C1 segment of cervical spinal cord (tissue), 14 donors: ENCODE results near the gene TOR4A.

ENCODE experiments used
- DNase-seq, 14 donors: peaks; one replicate each; lab custom pipeline; 2025; lab: John Stamatoyannopoulos, UW

Gene TOR4A

DNA sequence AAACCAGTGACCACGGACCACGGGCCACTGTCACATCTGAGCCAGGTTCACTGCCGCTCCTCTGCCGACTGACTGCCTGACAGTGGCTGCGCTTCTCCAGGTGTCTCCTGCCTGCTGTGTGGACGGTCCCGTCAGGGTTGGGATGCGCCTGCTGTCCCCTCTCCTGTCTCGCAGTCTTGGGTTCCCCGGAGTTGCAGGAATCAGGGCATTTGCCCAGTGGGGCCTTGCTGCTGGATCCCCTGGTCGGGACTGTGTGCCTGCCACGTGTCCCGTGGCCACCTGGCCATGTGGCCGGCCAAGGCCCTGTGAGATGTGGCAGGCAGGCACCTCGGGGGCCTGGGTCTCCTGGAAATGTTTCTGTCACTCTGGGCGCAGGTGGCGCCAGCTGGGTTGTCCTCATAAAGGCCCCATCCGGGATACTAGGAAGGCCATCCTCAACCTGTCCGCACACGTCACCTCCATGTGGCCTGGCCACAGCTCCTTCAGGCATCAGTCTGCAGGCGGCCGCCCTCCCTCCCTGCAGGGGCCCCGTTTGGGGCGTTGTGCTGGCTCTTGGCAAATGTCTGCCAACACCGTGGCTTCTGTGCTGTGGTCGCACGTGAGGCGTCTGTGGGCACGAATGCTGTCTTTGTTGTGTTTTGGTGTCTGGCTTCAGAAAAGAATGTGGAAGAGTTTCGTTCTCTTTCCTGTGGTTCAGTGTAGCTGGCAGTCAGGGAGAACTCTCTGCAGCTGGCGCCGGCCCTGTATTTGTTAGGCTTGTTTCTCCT lies 6.4 kb upstream of the TOR4A start:
- DNase-seq = no peak

DNA sequence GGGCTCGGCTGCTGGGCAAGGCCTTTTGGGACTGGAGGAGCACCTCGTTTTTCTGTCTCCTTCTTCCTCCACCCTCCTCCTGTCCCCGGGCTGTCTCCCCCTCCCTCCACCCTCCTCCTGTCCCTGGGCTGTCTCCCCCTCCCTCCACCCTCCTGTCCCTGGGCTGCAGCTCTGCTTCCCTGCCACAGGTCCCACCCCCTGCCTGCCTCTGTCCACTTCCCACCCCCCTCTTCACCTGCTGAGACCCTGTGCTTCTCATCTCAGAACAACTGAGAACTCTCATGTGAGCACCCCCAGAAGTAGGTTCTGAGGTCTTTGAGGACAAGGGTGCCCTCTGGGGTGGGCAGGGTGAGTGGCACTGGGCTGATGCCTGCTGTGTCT lies 5.8 kb upstream of the TOR4A start:
- no peak for DNase-seq

DNA sequence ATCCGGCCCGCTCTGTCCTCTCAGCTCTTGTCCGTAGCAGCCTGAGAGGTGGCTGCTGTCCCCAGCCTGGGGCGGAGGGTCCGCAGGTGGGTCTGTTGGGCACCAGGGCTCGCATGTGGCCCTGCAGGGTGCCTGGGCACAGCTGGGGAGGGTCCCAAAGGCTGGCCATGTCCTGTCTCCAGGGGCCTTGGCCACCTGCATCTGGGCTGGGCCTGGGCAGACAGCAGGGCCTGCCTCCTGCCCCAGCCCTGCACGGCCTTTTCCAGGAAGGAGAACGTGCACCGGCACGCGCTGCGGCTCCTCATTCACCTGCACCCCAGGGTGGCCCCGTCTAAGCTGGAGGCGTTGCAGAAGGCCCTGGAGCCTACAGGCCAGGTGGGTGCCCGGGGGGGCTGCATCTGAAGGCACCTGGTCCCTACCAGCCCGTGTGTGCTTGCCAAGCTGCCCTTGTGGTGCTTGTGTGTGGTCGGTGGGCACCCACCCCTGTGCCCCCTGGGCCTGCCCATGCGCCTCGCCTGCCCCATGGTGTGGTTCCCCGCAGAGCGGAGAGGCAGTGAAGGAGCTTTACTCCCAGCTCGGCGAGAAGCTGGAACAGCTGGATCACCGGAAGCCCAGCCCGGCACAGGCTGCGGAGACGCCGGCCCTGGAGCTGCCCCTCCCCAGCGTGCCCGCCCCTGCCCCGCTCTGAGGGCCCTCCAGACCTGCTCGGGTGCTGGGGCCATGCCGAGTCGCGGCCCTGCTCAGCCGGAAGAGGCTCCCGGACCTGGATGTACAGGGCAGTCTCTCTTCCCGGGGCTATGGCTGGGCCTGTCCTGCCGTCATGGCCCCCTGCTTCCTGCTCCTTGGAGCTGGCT lies 5.1 kb upstream of the TOR4A start:
- no peak for DNase-seq

DNA sequence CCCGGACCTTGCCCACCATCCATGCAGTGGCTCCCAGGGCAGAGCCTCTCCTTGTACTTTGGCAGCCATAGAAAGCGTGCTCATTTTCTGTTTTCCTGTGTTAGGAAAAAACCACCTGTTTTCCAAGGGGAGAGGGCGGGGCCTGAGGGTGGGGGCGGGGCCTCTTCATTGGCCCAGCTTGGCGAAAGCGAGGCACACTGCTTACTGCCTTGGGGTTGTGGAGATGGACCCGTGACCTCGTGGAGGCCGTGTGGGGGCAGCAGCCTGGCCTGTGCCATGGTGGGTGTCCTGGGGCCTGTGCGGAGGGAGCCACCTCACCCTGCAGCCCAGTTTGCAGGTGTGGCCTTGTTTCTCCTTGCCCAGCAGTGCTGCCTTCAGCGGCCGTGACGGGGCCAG lies 4.4 kb upstream of the TOR4A start:
- no peak for DNase-seq

DNA sequence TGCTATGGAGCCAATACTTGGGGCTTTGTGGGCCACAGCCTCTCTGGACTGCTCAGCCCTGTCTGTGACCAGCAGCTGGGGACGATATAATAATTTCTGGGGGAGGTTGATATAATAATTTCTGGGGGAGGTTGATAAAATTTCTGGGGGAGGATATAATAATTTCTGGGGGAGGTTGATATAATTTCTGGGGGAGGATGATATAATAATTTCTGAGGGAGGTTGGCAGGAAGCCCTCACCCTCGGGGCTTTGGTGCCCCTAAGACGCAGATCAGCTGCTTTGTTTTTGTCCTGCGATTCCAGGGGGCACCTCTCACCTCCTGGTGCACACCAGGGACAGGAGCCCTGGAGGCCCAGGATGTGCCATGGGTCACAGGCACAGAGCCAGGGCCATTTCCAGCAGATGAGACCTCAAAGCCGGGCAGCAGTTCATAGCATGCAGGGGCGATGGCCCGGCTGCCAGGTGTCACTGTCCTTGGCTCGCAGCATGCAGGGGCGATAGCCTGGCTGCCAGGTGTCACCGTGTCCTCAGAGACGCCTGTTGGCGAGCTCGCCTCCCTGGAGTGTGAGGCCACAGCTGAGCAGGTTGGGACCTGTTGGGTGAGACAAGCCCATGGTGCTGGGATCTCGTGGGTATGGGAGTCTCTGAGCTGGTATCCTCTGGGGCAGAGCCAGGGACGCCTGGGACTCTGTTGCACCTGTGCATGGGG lies 3.8 kb upstream of the TOR4A start:
- DNase-seq = no peak

DNA sequence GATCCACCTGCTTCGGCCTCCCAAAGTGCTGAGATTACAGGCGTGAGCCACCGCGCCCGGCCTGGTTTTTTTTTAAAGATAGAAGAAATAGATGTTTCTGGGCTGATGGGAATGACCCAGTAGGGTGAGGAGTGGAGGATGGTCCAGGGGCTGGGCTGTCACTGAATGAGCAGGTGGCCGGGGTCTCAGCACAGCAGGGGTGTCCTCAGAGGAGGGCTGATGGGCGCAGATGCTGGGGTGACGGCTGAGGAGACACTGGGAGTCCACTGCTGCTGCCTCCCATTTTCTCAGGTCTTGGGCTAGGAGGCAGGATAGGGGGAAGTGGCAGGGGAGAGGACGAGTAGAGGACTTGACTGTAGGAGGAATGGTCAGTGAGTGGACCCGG lies 2.3 kb upstream of the TOR4A start:
- DNase-seq = no peak

DNA sequence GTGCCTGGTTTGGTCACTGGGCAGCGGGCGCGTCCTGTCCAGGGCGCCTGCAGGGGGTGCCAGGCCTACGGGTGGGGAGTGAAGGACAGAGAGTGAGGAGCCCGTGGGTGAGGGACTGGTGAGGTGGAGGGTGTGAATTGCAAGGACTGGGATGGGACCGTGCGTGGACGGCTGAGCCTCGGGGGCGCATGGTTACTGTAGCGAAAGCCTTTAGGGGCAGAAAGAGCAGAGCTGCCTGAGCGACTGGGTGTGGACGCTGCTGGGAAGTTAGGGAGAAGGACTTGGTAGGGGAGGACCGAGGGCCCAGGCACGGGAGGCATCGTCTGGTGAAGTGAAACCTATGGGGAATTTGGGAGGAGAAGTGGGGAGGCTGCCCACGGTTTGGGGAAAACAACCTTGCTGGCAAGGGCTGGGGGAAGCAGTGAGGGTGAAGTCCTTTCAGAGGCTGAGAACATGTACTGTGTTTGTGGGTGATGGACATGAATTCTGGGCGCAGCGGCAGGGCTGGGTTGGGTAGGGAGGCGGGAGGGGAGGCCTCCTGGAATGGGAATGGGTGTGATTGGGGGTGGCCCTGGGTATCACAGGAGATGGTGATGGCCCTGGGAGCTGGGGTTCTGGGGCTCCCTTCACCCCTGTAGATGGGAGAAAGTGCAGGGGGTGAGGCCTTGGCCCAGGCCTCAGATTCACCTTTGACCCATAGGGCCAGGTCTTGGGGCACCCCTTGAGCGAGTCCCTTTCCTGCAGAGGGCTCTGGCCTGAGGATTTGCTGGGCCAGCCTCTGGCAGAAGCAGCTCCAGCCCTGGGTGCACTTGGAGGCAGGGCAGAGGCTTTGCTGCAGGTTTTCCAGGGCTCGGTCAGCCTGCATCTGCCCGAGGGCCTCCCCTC lies 1.7 kb upstream of the TOR4A start:
- no peak for DNase-seq

DNA sequence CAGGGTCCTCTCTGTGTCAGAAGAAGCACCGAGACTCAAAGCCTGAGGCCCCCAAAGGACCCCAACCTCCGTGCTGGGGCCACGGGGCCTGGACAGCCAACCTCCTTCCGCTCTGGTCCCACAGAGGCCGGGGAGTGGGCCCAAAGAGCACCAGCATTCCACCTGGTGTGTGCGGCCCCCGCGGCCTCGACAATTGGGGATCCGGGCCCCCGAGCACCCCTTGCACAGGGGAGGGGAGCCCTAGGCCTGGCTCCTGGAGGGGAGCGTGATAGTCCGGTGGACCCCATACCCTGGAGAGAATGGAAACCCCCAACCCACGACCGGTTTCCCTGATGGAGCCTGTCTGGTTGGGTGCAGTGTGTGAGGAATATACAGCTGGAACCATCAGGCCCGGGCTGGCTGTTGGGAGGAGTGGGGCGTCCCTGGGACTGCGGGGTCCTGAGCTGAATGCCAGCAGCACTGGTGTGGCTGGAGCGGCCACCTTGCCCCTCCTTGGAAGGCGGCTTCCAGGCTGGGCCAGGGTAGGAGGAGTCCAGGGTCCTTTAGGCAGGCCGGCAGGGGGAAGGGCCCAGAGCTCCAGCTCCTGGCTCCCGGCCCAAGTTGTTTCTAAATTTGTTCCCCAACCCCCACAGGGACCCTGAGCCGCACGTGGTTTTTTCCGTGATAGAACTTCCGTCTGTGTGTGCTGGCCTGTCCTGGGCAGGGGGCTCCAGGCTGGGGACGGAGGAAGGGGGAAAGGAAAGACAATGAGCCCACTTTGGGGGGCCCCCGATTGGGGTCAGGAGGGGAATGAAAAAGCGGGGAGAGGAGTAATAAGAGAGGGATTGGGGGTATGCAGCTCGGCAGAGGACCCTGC lies 825 bp upstream of the TOR4A start:
- no peak for DNase-seq

DNA sequence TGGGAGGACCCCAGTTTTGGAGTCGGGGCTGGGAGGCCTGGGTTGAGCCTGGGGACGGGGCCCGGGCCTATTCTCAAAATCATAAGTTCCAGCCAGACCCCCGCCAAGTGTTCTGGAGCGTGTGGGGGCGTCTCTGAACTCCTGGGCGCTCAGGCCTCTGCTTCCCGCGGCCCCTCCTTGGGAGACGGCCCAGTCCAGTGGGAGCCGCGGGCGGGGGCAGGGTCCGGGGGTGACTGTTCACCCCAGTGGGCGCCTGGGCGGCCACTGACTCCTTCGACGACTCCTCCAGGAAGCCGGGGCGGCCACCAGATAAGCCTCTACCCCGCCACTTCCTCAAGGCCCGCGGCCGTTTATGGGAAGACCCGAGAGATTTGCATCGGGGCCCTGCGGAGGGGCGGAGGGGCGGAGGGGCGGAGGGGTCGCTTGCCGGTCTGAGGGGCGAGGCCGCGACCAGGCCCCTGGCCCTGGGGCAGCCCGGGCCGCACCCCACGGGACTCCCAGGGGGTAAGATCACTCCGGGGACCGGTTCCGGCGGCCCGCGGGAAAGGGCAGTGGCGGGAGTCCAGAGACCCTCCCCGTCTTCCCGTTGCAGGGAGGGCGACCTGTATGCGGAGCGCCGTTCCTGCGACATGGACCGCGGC lies 655 bp downstream of the TOR4A start:
- no peak for DNase-seq

DNA sequence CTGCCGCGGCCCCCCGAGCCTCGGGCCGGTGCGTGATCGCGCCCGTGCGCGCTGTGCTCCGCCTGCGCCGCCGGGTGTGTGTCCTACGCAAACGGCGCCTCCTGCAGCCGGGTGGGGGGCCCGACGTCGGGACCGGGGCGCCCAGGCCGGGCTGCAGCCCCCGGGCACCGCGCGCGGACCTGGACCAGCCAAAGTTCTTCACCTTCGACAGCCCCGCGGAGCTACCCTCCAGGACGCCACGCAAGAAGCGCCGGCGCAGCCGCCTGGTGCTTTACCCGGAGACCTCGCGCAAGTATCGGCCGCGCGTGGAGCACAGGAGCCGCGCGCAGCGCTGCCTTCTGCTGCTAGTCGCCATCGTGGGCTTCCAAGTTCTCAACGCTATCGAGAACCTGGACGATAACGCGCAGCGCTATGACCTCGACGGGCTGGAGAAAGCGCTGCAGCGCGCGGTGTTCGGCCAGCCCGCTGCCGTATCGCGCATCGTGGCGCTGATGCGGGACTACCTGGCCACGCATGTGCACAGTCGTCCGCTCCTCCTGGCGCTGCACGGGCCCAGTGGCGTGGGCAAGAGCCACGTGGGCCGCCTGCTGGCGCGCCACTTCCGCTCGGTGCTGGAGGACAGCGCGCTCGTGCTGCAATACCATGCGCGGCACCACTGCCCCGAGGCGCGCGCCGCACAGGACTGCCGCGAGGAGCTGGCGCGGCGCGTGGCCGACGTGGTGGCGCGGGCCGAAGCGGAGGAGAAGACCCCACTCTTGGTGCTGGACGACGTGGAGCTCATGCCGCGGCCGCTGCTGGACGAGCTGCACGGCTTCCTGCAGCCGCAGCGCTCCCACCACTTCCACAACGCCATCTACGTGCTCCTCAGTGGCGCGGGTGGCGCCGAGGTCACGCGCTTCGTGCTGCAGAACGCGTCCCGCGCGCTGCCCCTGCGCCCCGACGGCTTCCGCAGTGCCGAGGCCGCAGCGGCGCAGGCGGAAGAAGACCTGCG lies 1.5 kb downstream of the TOR4A start:
- DNase-seq = no peak

DNA sequence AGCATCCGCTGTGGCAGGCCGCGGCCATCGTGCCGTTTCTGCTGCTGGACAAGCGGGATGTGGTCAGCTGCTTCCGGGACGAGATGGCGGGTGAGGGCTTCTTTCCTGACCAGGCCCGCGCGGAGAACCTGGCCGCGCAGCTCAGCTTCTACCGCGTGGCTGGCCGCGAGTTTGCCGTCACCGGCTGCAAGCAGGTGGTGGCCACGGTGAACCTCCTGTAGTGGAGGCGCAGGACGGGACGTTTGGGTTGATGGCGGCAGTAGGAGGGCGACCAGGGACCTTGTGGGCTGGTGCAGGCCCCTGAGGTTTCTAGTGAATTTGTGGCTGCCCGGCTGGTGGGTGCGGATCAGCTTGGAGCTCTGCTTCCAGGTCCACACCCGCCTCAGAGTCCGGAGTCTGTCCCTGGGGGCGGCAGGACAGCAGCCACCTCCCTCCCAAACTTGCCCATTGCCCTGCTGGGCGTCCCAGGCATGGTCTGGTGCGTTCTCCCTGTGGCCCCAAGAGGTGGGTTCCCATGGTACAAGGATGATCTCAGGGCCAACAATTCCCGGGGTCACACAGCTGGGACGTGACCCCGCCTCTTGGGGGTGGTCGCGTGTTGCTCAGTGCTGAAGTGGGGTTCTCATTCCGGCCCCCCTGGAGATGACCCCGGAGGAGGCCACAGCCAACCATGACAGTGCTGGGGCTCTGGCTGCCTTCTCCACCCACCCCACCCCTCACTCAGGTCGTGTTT lies 2.4 kb downstream of the TOR4A start:
- DNase-seq = no peak

DNA sequence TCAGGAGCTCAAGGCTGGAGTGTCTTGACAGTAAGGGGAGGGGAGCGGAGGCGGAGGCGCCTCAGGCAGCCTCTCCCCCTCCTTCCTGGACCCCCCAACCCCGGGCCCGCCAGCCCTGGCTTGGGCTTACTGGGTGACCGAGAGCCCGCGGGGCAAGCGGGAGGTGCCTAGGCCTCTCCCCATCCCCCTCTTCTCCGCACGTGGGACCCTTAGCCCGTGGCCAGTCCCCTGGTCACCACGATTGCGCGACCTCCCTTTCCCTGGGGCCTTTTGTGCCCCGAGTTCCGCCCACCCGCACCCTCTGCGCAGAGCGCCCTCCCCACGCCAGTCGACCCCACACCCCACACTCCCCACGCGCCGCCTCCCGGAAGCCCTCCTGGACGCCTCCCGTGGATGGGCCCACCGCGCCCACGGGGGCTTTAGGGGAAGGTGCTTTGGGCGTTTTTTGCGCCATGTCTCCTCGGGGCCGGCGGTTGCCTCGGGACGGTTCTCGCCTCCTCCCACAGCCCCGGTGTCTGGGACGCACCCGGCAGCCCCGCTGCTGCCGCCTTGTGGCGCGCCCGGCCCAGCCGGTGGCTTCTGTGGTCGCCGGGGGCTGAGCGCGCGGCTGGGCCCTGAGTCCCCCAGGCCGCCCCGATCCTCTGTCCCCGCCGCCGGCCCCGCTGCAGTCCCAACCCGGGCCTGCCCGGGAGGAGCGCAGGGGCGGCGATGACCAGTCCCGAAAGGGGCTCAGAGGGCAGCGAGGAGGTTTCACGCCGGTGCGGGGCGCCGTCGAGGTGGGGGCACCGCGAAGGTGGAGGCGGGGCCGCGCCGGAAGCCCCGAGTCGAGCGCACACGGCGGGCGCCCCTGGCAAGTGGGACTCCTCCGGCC lies 3.2 kb downstream of the TOR4A start:
- DNase-seq = no peak

DNA sequence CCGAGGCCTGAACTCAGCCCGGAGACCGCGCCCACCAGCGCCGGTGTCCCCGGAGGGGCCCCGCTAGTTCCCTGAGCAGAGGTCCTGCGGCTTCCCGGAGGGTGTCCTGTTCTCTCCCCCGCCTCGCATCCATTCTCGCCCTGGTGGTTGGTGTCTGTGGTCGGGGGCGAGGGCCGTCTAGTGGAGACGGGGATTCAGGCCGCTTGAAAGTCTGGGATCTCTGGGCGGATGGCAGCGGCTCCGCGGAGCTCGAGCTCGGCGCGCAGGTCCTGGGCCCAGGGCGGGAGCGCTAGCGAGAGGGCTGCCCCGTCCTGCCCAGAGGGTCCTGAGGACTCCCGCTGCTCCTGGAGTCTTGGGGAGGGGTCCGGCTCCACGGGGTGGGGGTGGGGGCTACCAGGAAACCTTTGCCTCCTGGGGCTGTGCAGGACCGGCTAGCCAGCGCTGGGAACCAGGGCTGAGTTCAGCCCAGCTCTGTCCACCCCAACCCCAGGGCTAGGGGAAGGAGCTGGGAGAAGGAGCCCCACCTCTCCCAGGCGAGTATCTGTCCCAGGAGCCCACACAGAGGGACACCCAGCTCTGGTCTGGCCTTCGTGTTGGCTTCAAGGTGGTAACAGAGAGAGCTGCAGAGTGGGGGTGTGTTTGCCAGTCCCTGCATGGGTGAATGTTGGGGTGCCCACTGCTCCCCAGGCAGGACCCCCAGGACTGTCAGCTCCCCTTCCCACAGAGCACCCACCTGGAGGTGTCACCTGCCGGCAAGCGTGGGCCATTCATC lies 4.0 kb downstream of the TOR4A start:
- no peak for DNase-seq

DNA sequence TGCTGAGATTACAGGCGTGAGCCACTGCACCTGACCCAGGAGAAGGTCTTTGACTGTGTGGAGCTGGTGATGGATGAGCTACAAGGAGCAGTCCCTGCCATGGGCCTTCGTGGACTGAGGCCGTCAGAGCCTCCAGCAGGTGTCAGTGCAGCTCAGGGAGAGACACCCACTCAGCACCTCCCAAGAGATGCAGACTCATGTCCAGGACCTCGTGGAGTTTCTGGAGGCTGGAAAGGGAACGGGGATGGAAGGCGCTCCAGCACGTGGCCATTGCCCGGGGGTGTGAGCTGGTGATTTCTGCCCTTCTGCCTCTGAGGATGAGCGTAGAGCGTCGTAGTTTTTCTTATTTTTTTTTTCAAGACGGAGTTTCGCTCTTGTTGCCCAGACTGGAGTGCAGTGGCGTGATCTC lies 9.5 kb downstream of the TOR4A start:
- no peak for DNase-seq

DNA sequence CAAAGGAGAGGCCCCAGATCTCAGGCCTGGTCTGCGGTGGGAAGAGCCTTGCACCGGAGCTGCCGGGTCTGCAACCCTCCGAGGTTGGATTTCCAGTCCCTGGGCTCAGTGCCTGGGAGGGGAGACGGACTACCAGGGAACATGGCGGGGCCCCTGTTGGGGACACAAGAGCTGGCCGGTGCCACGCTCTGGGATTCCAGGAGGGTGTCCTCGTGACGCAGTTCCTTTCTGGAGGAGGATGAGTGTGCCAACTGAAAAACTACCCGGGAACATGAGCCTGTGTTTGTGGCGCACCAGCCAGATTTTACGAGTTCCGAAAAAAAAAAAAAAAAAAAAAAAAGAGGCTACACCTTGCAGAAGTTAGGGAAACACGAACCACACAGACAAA lies 15.6 kb downstream of the TOR4A start:
- DNase-seq = no peak

DNA sequence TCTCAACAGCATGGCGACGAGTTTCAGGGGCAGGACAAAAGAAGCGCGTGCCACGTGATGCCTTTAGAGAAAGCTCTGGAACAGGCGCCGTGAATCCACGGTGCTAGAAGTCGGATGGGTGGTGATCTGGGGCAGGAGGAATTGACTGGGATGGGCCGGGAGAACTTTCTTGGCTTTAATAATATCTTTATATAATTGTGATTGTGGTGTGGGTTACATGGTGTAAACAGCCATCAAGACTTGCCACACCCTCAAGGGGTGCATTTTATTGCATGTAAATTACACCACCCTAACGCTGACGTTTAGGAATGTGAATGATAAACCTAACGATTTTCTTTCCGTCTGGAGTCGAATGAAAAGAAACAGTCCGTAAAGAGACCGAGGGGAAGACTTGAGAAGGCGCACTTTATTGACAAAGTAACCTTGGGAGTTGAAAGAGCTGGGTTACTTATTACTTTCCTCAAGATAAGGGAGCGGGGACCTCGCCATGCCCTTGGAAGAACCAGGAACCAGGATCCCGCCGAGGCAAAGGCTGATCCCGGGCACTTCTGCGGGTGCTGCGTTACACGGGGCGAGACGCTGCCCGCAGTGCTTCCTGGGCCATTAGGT lies 16.1 kb downstream of the TOR4A start:
- no peak for DNase-seq
